PC-9 (cell line): Measurements from ENCODE around the gene IER5L. TPM values are rescaled to one million over a fixed set of nuclear protein-coding genes. Genes with fewer than 3 reads are reported as not detected.
"Not testable (repeated sequence)": the region's sequence is repeated elsewhere in the genome, so short reads cannot be mapped to it uniquely, and the experiment has no call there.

Experiments used
- BruUV-seq: library from RNA; stranded (reverse); fragments of 400-500 nt; replicated peaks from 2 replicates; lab custom pipeline; 2021; lab: Mats Ljungman, UMichigan
- CTCF ChIA-PET: fragments of 300-600 bp; sonication (Branson Sonifier 250); formaldehyde crosslinking; loops from one replicate; lab custom pipeline; 2022; ENCODE audit warnings: antibody characterized with exemption; lab: Charles Lee
- POLR2A ChIA-PET: fragments of 300-600 bp; sonication (Branson Sonifier 250); formaldehyde crosslinking; loops from one replicate; lab custom pipeline; 2022; ENCODE audit warnings: antibody characterized with exemption; ENCODE audit not compliant: unreplicated experiment; lab: Charles Lee
- DNase-seq, 2 experiments: peaks; one replicate each; pipeline versions ENCODE4 v3.0.0 to v3.0.0-alpha.2; 2015 to 2022; ENCODE audit warnings: mixed read lengths in 1 of 2
- H2AFZ ChIP-seq: fragments of 200-600 bp; sonication (generic); 2 replicates; pipeline ENCODE4 v1.8.1; 2017; ENCODE audit warnings: antibody characterized with exemption
- H3F3A ChIP-seq: fragments of 200-600 bp; sonication (generic); 2 replicates; pipeline ENCODE4 v1.8.1; 2017; ENCODE audit warnings: antibody characterized with exemption, mild to moderate bottlenecking, low read depth; ENCODE audit not compliant: insufficient read depth
- H3K27ac ChIP-seq: fragments of 200-600 bp; sonication (generic); 2 replicates; pipeline ENCODE4 v1.6.1; 2016; ENCODE audit warnings: mixed run types
- H3K27me3 ChIP-seq: fragments of 200-600 bp; sonication (generic); 2 replicates; pipeline ENCODE4 v1.6.1; 2016; ENCODE audit warnings: low read depth, mixed run types; ENCODE audit not compliant: insufficient read depth
- H3K36me3 ChIP-seq: fragments of 200-600 bp; sonication (generic); 2 replicates; pipeline ENCODE4 v1.6.1; 2016; ENCODE audit warnings: low read depth, mixed run types
- H3K4me1 ChIP-seq: fragments of 200-600 bp; sonication (generic); replicated peaks from 2 replicates; pipeline ENCODE4 v1.6.1; 2016; ENCODE audit warnings: mixed run types; ENCODE audit not compliant: insufficient read depth
- H3K4me2 ChIP-seq: fragments of 200-600 bp; sonication (generic); 2 replicates; pipeline ENCODE4 v1.6.1; 2017; ENCODE audit warnings: mixed run types
- H3K4me3 ChIP-seq: fragments of 200-600 bp; sonication (generic); 2 replicates; pipeline ENCODE4 v1.6.1; 2016; ENCODE audit warnings: mixed run types
- H3K79me2 ChIP-seq: fragments of 200-600 bp; sonication (generic); 2 replicates; pipeline ENCODE4 v1.6.1; 2017; ENCODE audit warnings: low read depth, mixed run types
- H3K9me2 ChIP-seq: fragments of 200-600 bp; sonication (generic); 2 replicates; pipeline ENCODE4 v1.8.1; 2017; ENCODE audit warnings: mild to moderate bottlenecking; ENCODE audit not compliant: insufficient read depth
- H3K9me3 ChIP-seq: fragments of 200-600 bp; sonication (generic); 2 replicates; pipeline ENCODE4 v1.8.1; 2016; ENCODE audit warnings: low read depth; ENCODE audit not compliant: insufficient read depth
- H4K20me1 ChIP-seq: fragments of 200-600 bp; sonication (generic); 2 replicates; pipeline ENCODE4 v1.8.1; 2017; ENCODE audit not compliant: insufficient read depth
- EZH2 ChIP-seq: fragments of 200-600 bp; sonication (generic); IDR thresholded peaks from 2 replicates; pipeline ENCODE4 v1.8.0; 2017; ENCODE audit warnings: antibody characterized with exemption, low read depth
- intact Hi-C: fragments of 100-400 bp; cut with micrococcal nuclease; formaldehyde crosslinking; loops from one replicate; pipeline ENCODE4 v1.10.0; 2022; ENCODE audit not compliant: unreplicated experiment
- total RNA-seq: library from RNA; stranded (reverse); gene quantifications from 2 replicates; pipeline ENCODE4 v1.2.3, GENCODE V29; 2021
- TF ChIP-seq, protein P1 (sequence below): fragments of 200-600 bp; sonication (generic); conservative IDR thresholded peaks from 2 replicates; pipeline ENCODE4 v1.6.1; 2017; ENCODE audit warnings: mixed run types, antibody characterized with exemption, mild to moderate bottlenecking, moderate library complexity

IER5L gene
- total RNA-seq, 1 experiment from 2014 or later = 37.3 TPM

DNA sequence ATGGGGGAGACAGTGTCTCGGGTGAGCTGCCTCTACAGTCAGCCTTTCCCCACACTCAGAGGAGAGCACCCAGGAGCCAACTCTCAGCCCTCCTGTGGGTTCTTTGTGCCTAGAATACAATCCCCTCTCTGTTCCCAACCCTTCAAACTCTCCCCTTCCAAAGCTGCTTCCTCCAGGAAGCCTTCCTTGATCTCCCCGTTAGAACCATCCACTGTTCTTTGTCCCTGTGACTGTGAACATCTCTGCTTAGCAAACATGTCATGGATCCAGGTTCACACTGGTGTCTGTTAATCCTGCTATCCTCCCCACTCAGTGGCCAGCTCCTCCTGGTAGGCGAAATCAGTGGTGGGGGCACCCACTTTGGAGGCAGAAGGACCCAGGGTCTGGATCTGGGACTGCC lies 16.2 kb upstream of the IER5L start:
- intact Hi-C loops = no loop called here

DNA sequence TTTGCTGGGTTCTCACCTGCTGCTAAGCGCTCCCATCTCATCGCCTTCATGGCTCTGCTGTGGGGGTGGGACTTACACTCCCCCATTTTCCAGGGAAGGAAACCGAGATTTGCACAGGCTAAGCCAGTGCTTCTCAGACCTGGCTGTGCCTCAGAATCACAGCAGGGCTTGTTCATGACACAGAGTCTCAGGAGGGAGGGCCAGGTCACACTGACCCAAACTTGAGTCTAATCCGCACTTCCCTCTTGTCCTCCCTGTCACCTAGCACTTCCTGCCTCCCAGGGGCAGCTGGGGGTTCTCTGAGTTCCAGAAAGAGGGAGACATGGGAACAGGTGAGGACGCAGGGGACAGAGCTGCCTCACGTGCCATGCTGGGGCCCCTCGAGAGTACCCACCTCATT lies 15.6 kb upstream of the IER5L start:
- CTCF ChIA-PET = no interaction called here
- POLR2A ChIA-PET = no interaction called here
- intact Hi-C loops = no loop called here

More for the DNA sequence above, 16.2 kb upstream of the IER5L start:
- no peaks in the 10 kb centered on the region for H3K79me2 ChIP-seq
- H3K36me3 ChIP-seq = no peaks in the 10 kb centered on the region
- no peak for DNase-seq
- TF ChIP-seq EZH2 = no peak
- TF ChIP-seq, protein P1, sequence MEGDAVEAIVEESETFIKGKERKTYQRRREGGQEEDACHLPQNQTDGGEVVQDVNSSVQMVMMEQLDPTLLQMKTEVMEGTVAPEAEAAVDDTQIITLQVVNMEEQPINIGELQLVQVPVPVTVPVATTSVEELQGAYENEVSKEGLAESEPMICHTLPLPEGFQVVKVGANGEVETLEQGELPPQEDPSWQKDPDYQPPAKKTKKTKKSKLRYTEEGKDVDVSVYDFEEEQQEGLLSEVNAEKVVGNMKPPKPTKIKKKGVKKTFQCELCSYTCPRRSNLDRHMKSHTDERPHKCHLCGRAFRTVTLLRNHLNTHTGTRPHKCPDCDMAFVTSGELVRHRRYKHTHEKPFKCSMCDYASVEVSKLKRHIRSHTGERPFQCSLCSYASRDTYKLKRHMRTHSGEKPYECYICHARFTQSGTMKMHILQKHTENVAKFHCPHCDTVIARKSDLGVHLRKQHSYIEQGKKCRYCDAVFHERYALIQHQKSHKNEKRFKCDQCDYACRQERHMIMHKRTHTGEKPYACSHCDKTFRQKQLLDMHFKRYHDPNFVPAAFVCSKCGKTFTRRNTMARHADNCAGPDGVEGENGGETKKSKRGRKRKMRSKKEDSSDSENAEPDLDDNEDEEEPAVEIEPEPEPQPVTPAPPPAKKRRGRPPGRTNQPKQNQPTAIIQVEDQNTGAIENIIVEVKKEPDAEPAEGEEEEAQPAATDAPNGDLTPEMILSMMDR = no peak
- no peaks in the 10 kb centered on the region for H3K9me3 ChIP-seq
- no peak overlapping the region for H3K4me2 ChIP-seq
- no peaks in the 10 kb centered on the region for H3K4me1 ChIP-seq
- no peaks in the 10 kb centered on the region for H3K9me2 ChIP-seq
- BruUV-seq = no TSS peak
- no peaks in the 10 kb centered on the region for H3K27me3 ChIP-seq
- H3K27ac ChIP-seq = no peak overlapping the region
- CTCF ChIA-PET = no interaction called here
- POLR2A ChIA-PET = no interaction called here
- H4K20me1 ChIP-seq = no peaks in the 10 kb centered on the region
- H3F3A ChIP-seq = no peaks in the 10 kb centered on the region
- H2AFZ ChIP-seq = no peak overlapping the region
- H3K4me3 ChIP-seq = no peak overlapping the region

DNA sequence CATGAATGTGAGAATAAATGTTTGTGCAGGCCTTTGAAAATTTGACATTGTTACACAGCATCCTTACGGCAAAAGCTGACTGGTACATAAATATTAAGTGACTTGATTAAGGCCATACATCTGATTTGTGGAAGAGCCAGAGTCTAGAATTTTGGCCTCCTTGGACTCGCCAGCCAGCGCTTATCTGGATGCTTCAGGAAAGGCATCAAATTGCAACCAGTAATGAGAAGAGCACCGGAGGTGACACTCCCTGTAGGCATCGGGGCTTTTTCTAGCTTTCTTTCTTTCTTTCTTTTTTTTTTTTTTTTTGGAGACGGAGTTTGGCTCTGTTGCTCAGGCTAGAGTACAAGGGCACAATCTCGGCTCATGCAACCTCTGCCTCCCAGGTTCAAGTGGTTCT lies 13.2 kb upstream of the IER5L start:
- DNase-seq = no peak
- H3F3A ChIP-seq = no peaks in the 10 kb centered on the region
- ChIA-PET CTCF (no interaction called here), POLR2A (interaction anchor here (0.6 kb wide), 2 partner anchors 316 to 528 kb away, joined by 4 read pairs; no protein-coding TSS in a partner anchor)
- H3K27ac ChIP-seq = no peak overlapping the region
- intact Hi-C loops = no loop called here
- no peak overlapping the region for H2AFZ ChIP-seq
- H3K4me1 ChIP-seq = peaks cover under 1% of the 10 kb centered on the region; the same call in 1 of the 2 replicates
- no peak overlapping the region for H3K4me2 ChIP-seq
- H3K4me3 ChIP-seq = no peak overlapping the region
- no peaks in the 10 kb centered on the region for H3K36me3 ChIP-seq
- H4K20me1 ChIP-seq = no peaks in the 10 kb centered on the region
- no peaks in the 10 kb centered on the region for H3K9me3 ChIP-seq
- TF ChIP-seq, protein P1 = no peak
- TF ChIP-seq EZH2 = no peak
- no peaks in the 10 kb centered on the region for H3K79me2 ChIP-seq
- no peaks in the 10 kb centered on the region for H3K9me2 ChIP-seq
- H3K27me3 ChIP-seq = no peaks in the 10 kb centered on the region
- no TSS peak for BruUV-seq

More for the DNA sequence above, 15.6 kb upstream of the IER5L start:
- H3K4me1 ChIP-seq = no peaks in the 10 kb centered on the region
- no peaks in the 10 kb centered on the region for H4K20me1 ChIP-seq
- H3K36me3 ChIP-seq = no peaks in the 10 kb centered on the region
- H3K79me2 ChIP-seq = no peaks in the 10 kb centered on the region
- H3K27ac ChIP-seq = no peak overlapping the region
- no peaks in the 10 kb centered on the region for H3K9me2 ChIP-seq
- BruUV-seq = no TSS peak
- TF ChIP-seq, protein P1 = no peak
- TF ChIP-seq EZH2 = no peak
- H3K9me3 ChIP-seq = no peaks in the 10 kb centered on the region
- no peaks in the 10 kb centered on the region for H3K27me3 ChIP-seq
- no peak overlapping the region for H2AFZ ChIP-seq
- DNase-seq = no peak
- no peak overlapping the region for H3K4me3 ChIP-seq
- H3F3A ChIP-seq = no peaks in the 10 kb centered on the region
- H3K4me2 ChIP-seq = no peak overlapping the region

DNA sequence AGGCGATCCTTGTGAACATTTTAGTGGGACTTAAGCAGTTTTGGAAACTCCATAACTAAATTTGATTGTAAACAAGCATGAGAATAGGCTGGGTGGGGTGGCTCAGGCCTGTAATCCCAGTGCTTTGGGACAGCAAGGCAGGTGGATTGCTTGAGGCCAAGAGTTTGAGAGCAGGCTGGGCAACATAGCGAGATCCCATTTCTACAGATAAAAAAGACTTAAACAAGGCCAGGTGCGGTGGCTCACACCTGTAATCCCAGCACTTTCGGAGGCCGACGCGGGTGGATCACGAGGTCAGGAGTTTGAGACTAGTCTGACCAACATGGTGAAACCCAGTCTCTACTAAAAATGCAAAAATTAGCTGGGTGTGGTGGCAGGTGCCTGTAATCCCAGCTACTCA lies 11.9 kb upstream of the IER5L start:
- DNase-seq, H3K4me1 ChIP-seq, BruUV-seq, H3K9me2 ChIP-seq, H3K27me3 ChIP-seq, H3K27ac ChIP-seq, CTCF ChIA-PET, H3K4me2 ChIP-seq, H3K36me3 ChIP-seq, H3K79me2 ChIP-seq, H3F3A ChIP-seq, H2AFZ ChIP-seq, intact Hi-C loops, H4K20me1 ChIP-seq, H3K4me3 ChIP-seq, H3K9me3 ChIP-seq: not testable (repeated sequence)
- POLR2A ChIA-PET = interaction anchor here (0.7 kb wide), 1 partner anchor 51 kb away, joined by 4 read pairs; no protein-coding TSS in a partner anchor
